Transverse colon (tissue), 3 donors: ENCODE data around the gene BANP.

Experiments
- EP300 ChIP-seq: sonication (generic); formaldehyde crosslinking; IDR thresholded peaks from one replicate; pipeline ENCODE4 v1.6.1; 2017; ENCODE audit warnings: antibody characterized with exemption, low read depth
- POLR2A ChIP-seq: fragments of 450-650 bp; IDR thresholded peaks from one replicate; pipeline ENCODE4 v1.6.1; 2016; ENCODE audit warnings: antibody characterized with exemption, mild to moderate bottlenecking, moderate library complexity
- POLR2AphosphoS5 ChIP-seq, 3 donors: sonication (generic); formaldehyde crosslinking; IDR thresholded peaks; one replicate each; pipeline ENCODE4 v1.6.1; 2016; ENCODE audit warnings: antibody characterized with exemption in 3 of 3

DNA sequence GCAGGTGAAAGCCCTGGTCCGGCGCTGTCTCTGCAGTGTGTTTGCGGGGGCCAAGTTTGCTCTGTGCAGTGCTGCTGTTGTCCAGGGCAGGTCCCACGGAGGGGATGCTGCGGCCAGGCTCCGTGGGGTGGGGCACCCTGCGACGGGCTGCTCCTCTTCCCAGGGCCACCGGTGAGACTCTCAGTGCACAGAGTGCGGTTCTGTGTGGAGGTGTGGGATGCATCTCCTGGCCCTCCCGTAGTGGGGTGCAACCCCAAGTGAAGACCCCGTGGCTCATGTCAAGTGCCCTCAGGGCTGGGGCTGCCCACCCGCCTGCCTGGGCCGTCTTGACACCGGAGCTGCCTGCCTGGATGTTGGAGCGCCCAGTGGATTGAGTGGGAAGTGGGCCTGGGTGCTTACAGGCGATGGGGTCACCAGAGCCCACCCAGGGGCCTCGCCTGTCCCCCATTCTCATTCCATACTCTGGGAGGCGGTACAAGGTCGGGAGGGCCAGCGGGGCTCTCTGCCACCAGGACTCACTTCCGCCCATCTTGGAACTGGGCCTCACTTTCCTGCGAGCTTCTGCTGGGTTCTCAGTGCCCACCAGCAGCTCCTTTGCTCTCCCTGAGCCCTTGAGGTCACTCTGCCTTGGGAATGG, 119.9 kb downstream of the BANP start:
- TF ChIP-seq POLR2AphosphoS5 (IDR thresholded peaks at IDR 0.05) = no peak
- no peak for TF ChIP-seq POLR2A
- TF ChIP-seq EP300 = no peak
